ENCODE results near the gene ARCN1. TPM values are rescaled to one million over a fixed set of nuclear protein-coding genes. Genes with fewer than 3 reads are reported as not detected.

ARCN1 gene
- total and polyA plus RNA-seq, 2 donors from 2014 or later: 64.7 to 107 TPM

DNA sequence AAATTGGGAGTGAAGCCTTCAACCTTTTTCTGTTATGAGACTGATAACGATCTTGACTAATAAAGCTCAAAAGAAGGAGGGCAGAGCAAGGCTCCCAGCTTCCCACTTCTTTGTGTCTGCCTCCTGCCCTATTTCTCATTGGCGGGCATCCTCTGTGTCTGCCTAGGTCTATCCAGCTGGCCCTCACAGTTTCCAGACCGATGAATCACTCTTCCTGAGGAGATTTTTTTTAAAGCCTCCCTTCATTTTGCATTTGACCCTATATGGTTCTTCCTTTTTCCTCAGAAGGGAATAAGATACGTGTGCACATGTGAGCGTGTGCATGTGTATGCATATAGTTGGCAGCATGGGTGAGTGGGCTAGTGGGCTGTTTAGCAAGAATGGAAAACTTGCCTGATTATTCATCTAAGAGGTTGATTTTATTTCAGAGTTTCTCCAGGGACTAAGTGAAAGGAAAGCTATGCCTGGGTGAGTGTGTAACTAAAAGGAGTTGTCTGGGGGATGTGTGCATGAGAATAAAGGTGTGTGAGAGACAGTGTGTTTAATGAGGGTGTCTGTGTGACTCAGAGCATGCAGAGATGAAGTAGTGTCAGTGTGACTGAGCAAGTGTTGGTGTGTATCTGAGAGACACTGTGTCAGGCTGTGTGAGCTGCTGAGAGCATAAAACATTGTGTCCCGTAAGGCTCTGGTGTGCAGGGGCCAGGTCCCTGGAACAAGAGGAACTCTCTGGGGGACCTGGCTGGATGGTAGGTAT lies 47.4 kb downstream of the ARCN1 start:
- TF ChIP-seq, protein P1, sequence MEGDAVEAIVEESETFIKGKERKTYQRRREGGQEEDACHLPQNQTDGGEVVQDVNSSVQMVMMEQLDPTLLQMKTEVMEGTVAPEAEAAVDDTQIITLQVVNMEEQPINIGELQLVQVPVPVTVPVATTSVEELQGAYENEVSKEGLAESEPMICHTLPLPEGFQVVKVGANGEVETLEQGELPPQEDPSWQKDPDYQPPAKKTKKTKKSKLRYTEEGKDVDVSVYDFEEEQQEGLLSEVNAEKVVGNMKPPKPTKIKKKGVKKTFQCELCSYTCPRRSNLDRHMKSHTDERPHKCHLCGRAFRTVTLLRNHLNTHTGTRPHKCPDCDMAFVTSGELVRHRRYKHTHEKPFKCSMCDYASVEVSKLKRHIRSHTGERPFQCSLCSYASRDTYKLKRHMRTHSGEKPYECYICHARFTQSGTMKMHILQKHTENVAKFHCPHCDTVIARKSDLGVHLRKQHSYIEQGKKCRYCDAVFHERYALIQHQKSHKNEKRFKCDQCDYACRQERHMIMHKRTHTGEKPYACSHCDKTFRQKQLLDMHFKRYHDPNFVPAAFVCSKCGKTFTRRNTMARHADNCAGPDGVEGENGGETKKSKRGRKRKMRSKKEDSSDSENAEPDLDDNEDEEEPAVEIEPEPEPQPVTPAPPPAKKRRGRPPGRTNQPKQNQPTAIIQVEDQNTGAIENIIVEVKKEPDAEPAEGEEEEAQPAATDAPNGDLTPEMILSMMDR (IDR thresholded peaks at IDR 0.05; ENCODE audit: borderline replicate concordance, extremely low read depth, insufficient read depth): no peak
- Histone ChIP-seq H3K36me3 (ENCODE audit: control insufficient read depth in 2 of 3, insufficient read depth in 3 of 3, low read length in 3 of 3) (peaks cover 3 to 8% (median 7%) of the 10 kb centered on the region in 3 donors), H3K27ac (ENCODE audit: low read depth in 2 of 2, low read length in 2 of 2) (peak overlapping the region; percentile 81 to 88), H3K27me3 (ENCODE audit: control insufficient read depth, insufficient read depth, low read length) (no peaks in the 10 kb centered on the region), H3K9me3 (ENCODE audit: control insufficient read depth in 2 of 3, insufficient read depth in 1 of 3, low read length in 3 of 3) (no peaks in the 10 kb centered on the region), H3K9ac (ENCODE audit: low read length in 3 of 3) (peak overlapping the region in 1 of 3 donors; percentile 15), H3K4me1 (ENCODE audit: control insufficient read depth in 2 of 3, insufficient read depth in 2 of 3, low read depth in 1 of 3, low read length in 3 of 3) (peaks cover 15 to 72% (median 68%) of the 10 kb centered on the region in 3 donors), H3K4me3 (ENCODE audit: low read length in 3 of 3) (no peak overlapping the region)
- intact Hi-C loops (cut with DNase I): no loop called here
- FAIRE-seq (no peak), DNase-seq (peak; percentile 41 to 76 (median 70))

DNA sequence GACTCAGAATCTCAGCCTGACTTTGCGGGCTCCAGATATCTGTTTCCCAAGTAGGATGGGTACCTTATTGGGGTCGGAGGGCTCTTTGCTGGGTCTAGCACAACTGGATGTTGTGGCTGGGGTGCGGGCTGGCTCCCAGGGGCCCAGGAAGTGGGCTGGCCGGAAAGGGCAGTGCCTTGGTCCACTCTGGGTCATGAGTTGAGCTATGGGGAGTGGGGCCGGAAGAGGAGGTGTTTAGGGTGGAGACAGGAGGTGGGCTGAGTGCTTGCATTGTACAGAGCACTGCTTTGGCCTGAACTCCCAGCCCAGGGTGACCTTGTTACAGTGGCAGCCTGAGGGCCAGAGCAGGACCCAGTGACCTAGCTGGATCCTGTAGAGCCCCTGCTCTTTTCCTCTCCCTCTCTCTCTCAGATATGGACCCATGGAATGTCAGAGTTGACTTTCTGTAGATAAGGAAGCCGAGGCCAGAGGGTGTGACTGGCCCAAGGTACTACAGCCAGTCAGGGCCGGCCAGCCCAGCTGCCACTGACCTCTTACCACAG lies 48.4 kb downstream of the ARCN1 start:
- peak overlapping the region in 1 of 3 donors; percentile 16 for H3K9ac ChIP-seq (ENCODE audit: low read length in 3 of 3)
- FAIRE-seq: no peak
- H3K4me3 ChIP-seq (ENCODE audit: low read length in 3 of 3): peak overlapping the region; percentile 44 to 72 (median 62)
- intact Hi-C loops (cut with DNase I): no loop called here
- no peaks in the 10 kb centered on the region for H3K27me3 ChIP-seq (ENCODE audit: control insufficient read depth, insufficient read depth, low read length)
- H3K4me1 ChIP-seq (ENCODE audit: control insufficient read depth in 2 of 3, insufficient read depth in 2 of 3, low read depth in 1 of 3, low read length in 3 of 3): peaks cover 15 to 64% (median 62%) of the 10 kb centered on the region in 3 donors
- H3K27ac ChIP-seq (ENCODE audit: low read depth in 2 of 2, low read length in 2 of 2): peak overlapping the region; percentile 80 to 84
- TF ChIP-seq, protein P1 (IDR thresholded peaks at IDR 0.05; ENCODE audit: borderline replicate concordance, extremely low read depth, insufficient read depth): no peak
- H3K9me3 ChIP-seq (ENCODE audit: control insufficient read depth in 2 of 3, insufficient read depth in 1 of 3, low read length in 3 of 3): no peaks in the 10 kb centered on the region
- DNase-seq: peak in 2 of 5 donors; percentile 65 to 68
- peaks cover 3 to 17% (median 13%) of the 10 kb centered on the region in 3 donors for H3K36me3 ChIP-seq (ENCODE audit: control insufficient read depth in 2 of 3, insufficient read depth in 3 of 3, low read length in 3 of 3)

DNA sequence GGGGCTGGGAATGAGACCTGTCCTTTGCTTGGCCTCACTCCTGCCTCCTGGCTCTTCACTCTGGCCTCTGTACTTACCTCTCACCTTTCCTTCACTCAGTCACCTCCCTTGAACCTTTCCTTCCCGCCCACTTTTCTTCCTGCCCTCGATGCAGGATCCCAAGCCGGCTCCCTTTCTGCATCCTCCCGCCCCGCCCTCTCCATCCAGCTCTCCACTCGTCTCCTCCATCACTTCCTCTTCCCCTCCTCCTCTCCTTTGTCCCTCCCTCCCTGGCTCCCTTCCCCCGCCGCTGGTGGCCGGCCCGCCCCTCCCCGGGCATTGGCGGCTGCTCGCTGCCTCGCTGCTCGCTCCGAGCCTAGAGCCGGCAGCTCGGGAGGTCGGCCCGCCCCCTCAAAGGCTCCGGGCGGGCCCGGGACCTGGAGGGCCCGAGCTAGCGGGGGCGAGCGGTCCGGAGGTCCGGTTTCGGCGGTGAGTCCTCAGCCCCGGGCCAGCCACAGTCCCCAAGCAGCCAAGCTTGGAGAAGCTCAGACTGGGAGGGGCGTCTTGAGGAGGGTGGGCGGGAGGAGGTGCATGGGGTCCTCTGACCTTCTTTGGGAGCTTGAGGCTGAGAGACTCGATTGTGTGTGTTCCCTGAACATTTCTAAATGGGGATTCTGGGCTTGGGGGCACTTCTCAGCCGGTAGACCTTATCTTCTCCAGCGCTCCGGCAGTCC lies 49.0 kb downstream of the ARCN1 start:
- FAIRE-seq (no peak), DNase-seq (peak; percentile 92 to 96 (median 94))
- H3K36me3 ChIP-seq (ENCODE audit: control insufficient read depth in 2 of 3, insufficient read depth in 3 of 3, low read length in 3 of 3): peaks cover 2 to 15% (median 11%) of the 10 kb centered on the region in 3 donors
- H3K4me3 ChIP-seq (ENCODE audit: low read length in 3 of 3): peak overlapping the region; percentile 44 to 72 (median 62)
- H3K27me3 ChIP-seq (ENCODE audit: control insufficient read depth, insufficient read depth, low read length): no peaks in the 10 kb centered on the region
- H3K27ac ChIP-seq (ENCODE audit: low read depth in 2 of 2, low read length in 2 of 2): peak overlapping the region; percentile 80 to 84
- no peaks in the 10 kb centered on the region for H3K9me3 ChIP-seq (ENCODE audit: control insufficient read depth in 2 of 3, insufficient read depth in 1 of 3, low read length in 3 of 3)
- intact Hi-C loops (cut with DNase I): no loop called here
- H3K9ac ChIP-seq (ENCODE audit: low read length in 3 of 3): peak overlapping the region in 2 of 3 donors; percentile 34 to 70
- peaks cover 12 to 58% (median 56%) of the 10 kb centered on the region in 3 donors for H3K4me1 ChIP-seq (ENCODE audit: control insufficient read depth in 2 of 3, insufficient read depth in 2 of 3, low read depth in 1 of 3, low read length in 3 of 3)
- TF ChIP-seq, protein P1 (IDR thresholded peaks at IDR 0.05; ENCODE audit: borderline replicate concordance, extremely low read depth, insufficient read depth): no peak
